MM.1S (cell line): Measurements from ENCODE around the gene ZNF331.

Experiments used
- DNase-seq: peaks from one replicate; pipeline ENCODE4 v3.0.0-alpha.2; 2015
- H2AFZ ChIP-seq: fragments of 300-600 bp; sonication (generic); 2 replicates; pipeline ENCODE4 v1.6.0; 2016; ENCODE audit warnings: antibody characterized with exemption, low read length
- H3F3A ChIP-seq: fragments of 300-600 bp; sonication (generic); 2 replicates; pipeline ENCODE4 v1.6.1; 2016; ENCODE audit warnings: mild to moderate bottlenecking, antibody characterized with exemption, low read length, moderate library complexity, mixed read lengths; ENCODE audit not compliant: insufficient read depth
- H3K27ac ChIP-seq: fragments of 300-600 bp; sonication (generic); 2 replicates; pipeline ENCODE4 v1.5.1; 2016; ENCODE audit warnings: mild to moderate bottlenecking, low read length
- H3K27me3 ChIP-seq: fragments of 300-600 bp; sonication (generic); replicated peaks from 2 replicates; pipeline ENCODE4 v1.6.0; 2016; ENCODE audit warnings: low read length; ENCODE audit not compliant: insufficient read depth
- H3K36me3 ChIP-seq: fragments of 300-600 bp; sonication (generic); replicated peaks from 2 replicates; pipeline ENCODE4 v1.6.1; 2016; ENCODE audit warnings: mild to moderate bottlenecking, low read length, mixed read lengths; ENCODE audit not compliant: insufficient read depth
- H3K4me1 ChIP-seq: fragments of 300-600 bp; sonication (generic); 2 replicates; pipeline ENCODE4 v1.6.1; 2016; ENCODE audit warnings: low read length, mixed read lengths
- H3K4me2 ChIP-seq: fragments of 300-600 bp; sonication (generic); 2 replicates; pipeline ENCODE4 v1.6.0; 2016; ENCODE audit warnings: low read depth, low read length
- H3K4me3 ChIP-seq: fragments of 300-600 bp; sonication (generic); 2 replicates; pipeline ENCODE4 v1.5.1; 2016; ENCODE audit warnings: low read length, mixed read lengths
- H3K79me2 ChIP-seq: fragments of 300-600 bp; sonication (generic); 2 replicates; pipeline ENCODE4 v1.6.1; 2016; ENCODE audit warnings: mixed run types, low read length, mixed read lengths
- H3K9ac ChIP-seq: fragments of 300-600 bp; sonication (generic); 2 replicates; pipeline ENCODE4 v1.6.1; 2016; ENCODE audit warnings: low read length, mixed read lengths
- H3K9me2 ChIP-seq: fragments of 300-600 bp; sonication (generic); replicated peaks from 2 replicates; pipeline ENCODE4 v1.6.1; 2016; ENCODE audit warnings: mild to moderate bottlenecking, low read length, mixed read lengths; ENCODE audit not compliant: insufficient read depth
- H3K9me3 ChIP-seq: fragments of 300-600 bp; sonication (generic); replicated peaks from 2 replicates; pipeline ENCODE4 v1.6.1; 2016; ENCODE audit warnings: mild to moderate bottlenecking, low read length, mixed read lengths; ENCODE audit not compliant: insufficient read depth
- H4K20me1 ChIP-seq: fragments of 300-600 bp; sonication (generic); 2 replicates; pipeline ENCODE4 v1.6.1; 2016; ENCODE audit warnings: mild to moderate bottlenecking, low read length, moderate library complexity, mixed read lengths; ENCODE audit not compliant: insufficient read depth
- EZH2 ChIP-seq: fragments of 300-600 bp; sonication (generic); optimal IDR thresholded peaks from 2 replicates; pipeline ENCODE3; 2017; ENCODE audit warnings: low read depth, mild to moderate bottlenecking, antibody characterized with exemption, low read length, mixed read lengths
- EZH2phosphoT487 ChIP-seq: fragments of 300-600 bp; sonication (generic); IDR thresholded peaks from 2 replicates; pipeline ENCODE4 v1.6.1; 2018; ENCODE audit warnings: antibody characterized with exemption, low read length
- TF ChIP-seq, protein P1 (sequence below): fragments of 300-600 bp; sonication (generic); IDR thresholded peaks from 2 replicates; pipeline ENCODE4 v1.5.1; 2016; ENCODE audit warnings: antibody characterized with exemption, low read length, mixed read lengths

The ZNF331 gene

GRCh38 chr19:53598361-53598760 is 60.4 kb downstream of the ZNF331 start:
- Histone ChIP-seq H3K9me3 (no peaks in the 10 kb centered on the region), H3K27me3 (no peaks in the 10 kb centered on the region), H3K79me2 (no peaks in the 10 kb centered on the region), H3K9ac (no peak overlapping the region), H4K20me1 (no peaks in the 10 kb centered on the region), H3K36me3 (no peaks in the 10 kb centered on the region), H2AFZ (no peak overlapping the region), H3K27ac (no peak overlapping the region), H3K4me2 (no peak overlapping the region), H3K4me1 (no peaks in the 10 kb centered on the region), H3K4me3 (no peak overlapping the region), H3K9me2 (no peaks in the 10 kb centered on the region), H3F3A (no peaks in the 10 kb centered on the region)
- no peak for TF ChIP-seq EZH2
- TF ChIP-seq, protein P1, sequence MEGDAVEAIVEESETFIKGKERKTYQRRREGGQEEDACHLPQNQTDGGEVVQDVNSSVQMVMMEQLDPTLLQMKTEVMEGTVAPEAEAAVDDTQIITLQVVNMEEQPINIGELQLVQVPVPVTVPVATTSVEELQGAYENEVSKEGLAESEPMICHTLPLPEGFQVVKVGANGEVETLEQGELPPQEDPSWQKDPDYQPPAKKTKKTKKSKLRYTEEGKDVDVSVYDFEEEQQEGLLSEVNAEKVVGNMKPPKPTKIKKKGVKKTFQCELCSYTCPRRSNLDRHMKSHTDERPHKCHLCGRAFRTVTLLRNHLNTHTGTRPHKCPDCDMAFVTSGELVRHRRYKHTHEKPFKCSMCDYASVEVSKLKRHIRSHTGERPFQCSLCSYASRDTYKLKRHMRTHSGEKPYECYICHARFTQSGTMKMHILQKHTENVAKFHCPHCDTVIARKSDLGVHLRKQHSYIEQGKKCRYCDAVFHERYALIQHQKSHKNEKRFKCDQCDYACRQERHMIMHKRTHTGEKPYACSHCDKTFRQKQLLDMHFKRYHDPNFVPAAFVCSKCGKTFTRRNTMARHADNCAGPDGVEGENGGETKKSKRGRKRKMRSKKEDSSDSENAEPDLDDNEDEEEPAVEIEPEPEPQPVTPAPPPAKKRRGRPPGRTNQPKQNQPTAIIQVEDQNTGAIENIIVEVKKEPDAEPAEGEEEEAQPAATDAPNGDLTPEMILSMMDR: no peak
- no peak for TF ChIP-seq EZH2phosphoT487
- DNase-seq: no peak

- Histone ChIP-seq H3K4me3 (no peak overlapping the region), H3K9me3 (no peaks in the 10 kb centered on the region), H3K36me3 (no peaks in the 10 kb centered on the region), H3K79me2 (no peaks in the 10 kb centered on the region), H2AFZ (no peak overlapping the region), H3K4me1 (no peaks in the 10 kb centered on the region), H3F3A (no peaks in the 10 kb centered on the region), H3K9me2 (no peaks in the 10 kb centered on the region), H3K9ac (no peak overlapping the region), H3K27me3 (no peaks in the 10 kb centered on the region), H3K4me2 (no peak overlapping the region), H3K27ac (no peak overlapping the region), H4K20me1 (no peaks in the 10 kb centered on the region)
- no peak for DNase-seq
- TF ChIP-seq, protein P1: no peak
- TF ChIP-seq EZH2phosphoT487 (no peak), EZH2 (no peak)
Observed at GRCh38 chr19:53600217-53600616, 62.3 kb downstream of the ZNF331 start.

DNA sequence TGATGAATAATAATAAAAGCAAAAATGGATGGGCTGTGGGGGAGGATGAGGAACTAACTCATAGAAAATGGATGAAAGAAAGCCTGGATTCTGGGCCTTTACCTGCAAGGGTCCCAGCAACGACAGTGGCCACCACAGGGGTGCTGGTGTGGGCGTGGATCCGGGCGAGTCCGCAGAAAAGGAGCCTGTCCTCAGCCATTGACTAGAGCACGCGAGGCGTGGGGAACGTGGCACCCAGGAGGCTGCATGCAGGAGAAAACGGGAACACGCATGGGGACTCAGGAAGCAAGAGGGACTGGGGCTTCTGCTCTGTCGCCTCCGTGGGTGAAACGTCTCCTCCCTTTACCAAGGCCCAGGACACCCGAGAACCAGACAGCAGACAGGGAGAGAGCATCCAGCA is 68.1 kb downstream of the ZNF331 start:
- no peak for DNase-seq
- H2AFZ ChIP-seq: no peak overlapping the region
- no peak overlapping the region for H3K4me3 ChIP-seq
- H3K9me2 ChIP-seq: no peaks in the 10 kb centered on the region
- no peaks in the 10 kb centered on the region for H3K27me3 ChIP-seq
- no peak overlapping the region for H3K4me2 ChIP-seq
- H3K79me2 ChIP-seq: no peaks in the 10 kb centered on the region
- TF ChIP-seq, protein P1: no peak
- TF ChIP-seq EZH2phosphoT487 (no peak), EZH2 (no peak)
- no peak overlapping the region for H3K27ac ChIP-seq
- H3K36me3 ChIP-seq: no peaks in the 10 kb centered on the region
- no peaks in the 10 kb centered on the region for H4K20me1 ChIP-seq
- no peaks in the 10 kb centered on the region for H3K4me1 ChIP-seq
- no peaks in the 10 kb centered on the region for H3F3A ChIP-seq
- no peak overlapping the region for H3K9ac ChIP-seq
- H3K9me3 ChIP-seq: no peaks in the 10 kb centered on the region
